Thoracic aorta (tissue), 2 donors: ENCODE results near the gene C3orf20. TPM values are rescaled to one million over a fixed set of nuclear protein-coding genes. Genes with fewer than 3 reads are reported as not detected.

ENCODE experiments used
- ATAC-seq: fragments of 150-250 bp; one replicate; pipeline ENCODE4 v1.8.0; 2017; ENCODE audit warnings: low read depth; ENCODE audit not compliant: insufficient number of reproducible peaks, low FRiP score
- DNase-seq: peaks from one replicate; pipeline ENCODE4 v3.0.0-alpha.2; 2020; ENCODE audit warnings: low spot score
- H3K27ac ChIP-seq, 2 donors: fragments of 200-600 bp; sonication (generic); 1 replicate in 1 of 2; 2 replicates in 1 of 2; pipeline ENCODE4 v1.5.1; 2016; ENCODE audit warnings: mild to moderate bottlenecking in 2 of 2, moderate library complexity in 2 of 2
- H3K27me3 ChIP-seq: fragments of 200-600 bp; sonication (generic); replicated peaks from 2 replicates; pipeline ENCODE4 v1.6.0; 2016; ENCODE audit warnings: mild to moderate bottlenecking; ENCODE audit not compliant: insufficient read depth
- H3K36me3 ChIP-seq: fragments of 200-600 bp; sonication (generic); one replicate; pipeline ENCODE4 v1.5.1; 2016
- H3K4me1 ChIP-seq, 2 donors: fragments of 200-600 bp; sonication (generic); 1 replicate in 1 of 2; 2 replicates in 1 of 2; pipeline versions ENCODE4 v1.5.1 to v1.6.0; 2016; ENCODE audit warnings: low read depth in 2 of 2, mild to moderate bottlenecking in 1 of 2; ENCODE audit not compliant: control insufficient read depth in 1 of 2
- H3K4me3 ChIP-seq: fragments of 200-600 bp; sonication (generic); 2 replicates; pipeline ENCODE4 v1.5.1; 2016; ENCODE audit warnings: mild to moderate bottlenecking
- H3K9me3 ChIP-seq: fragments of 200-600 bp; sonication (generic); 2 replicates; pipeline ENCODE4 v1.5.1; 2016
- CTCF ChIP-seq: fragments of 200-600 bp; sonication (generic); IDR thresholded peaks from one replicate; pipeline ENCODE4 v1.5.1; 2019; ENCODE audit warnings: antibody characterized with exemption
- total RNA-seq, 2 donors: library from RNA; depleted of rRNA; stranded (reverse); fragments of >200 nt; gene quantifications; one replicate each; pipeline versions ENCODE4 v1.1.0 to v1.2.3, GENCODE V29; 2016

C3orf20 gene
- total RNA-seq, 2 donors from 2014 or later = not detected

- H3K36me3 ChIP-seq = no peaks in the 10 kb centered on the region
- H3K27me3 ChIP-seq = no peaks in the 10 kb centered on the region
- H3K4me3 ChIP-seq = no peak overlapping the region
- ATAC-seq (no peak), DNase-seq (no peak)
- H3K9me3 ChIP-seq = no peaks in the 10 kb centered on the region
- no peak overlapping the region for H3K27ac ChIP-seq
- no peaks in the 10 kb centered on the region for H3K4me1 ChIP-seq
- TF ChIP-seq CTCF = no peak
Measured at GRCh38 chr3:14634763-14635400, 40.1 kb upstream of the C3orf20 start.

GRCh38 chr3:14636496-14637087, 38.3 kb upstream of the C3orf20 start:
- Histone ChIP-seq H3K27me3 (peaks cover 11% of the 10 kb centered on the region), H3K27ac (no peak overlapping the region), H3K4me1 (no peaks in the 10 kb centered on the region), H3K36me3 (no peaks in the 10 kb centered on the region), H3K9me3 (no peaks in the 10 kb centered on the region), H3K4me3 (no peak overlapping the region)
- no peak for ATAC-seq
- DNase-seq = no peak
- no peak for TF ChIP-seq CTCF

DNA sequence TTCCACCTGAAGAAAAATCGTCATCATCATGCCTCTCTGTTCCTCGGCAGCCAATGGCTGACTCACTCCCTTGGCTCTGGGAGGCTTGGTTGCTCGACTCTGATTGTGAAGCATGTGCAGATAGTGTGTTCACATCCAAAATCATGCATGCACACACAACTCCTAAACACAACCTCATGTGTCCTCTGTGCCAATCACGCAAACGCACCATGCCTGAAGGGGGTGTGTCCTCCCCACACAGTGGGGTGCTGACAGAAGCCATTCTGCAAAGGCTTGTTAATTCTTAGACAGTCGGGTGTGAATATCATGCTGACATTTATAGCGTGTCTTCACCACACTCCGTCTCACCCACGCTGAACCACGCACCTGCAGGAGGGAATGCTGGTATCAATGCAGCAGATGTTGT, 34.8 kb upstream of the C3orf20 start:
- H3K4me1 ChIP-seq = no peaks in the 10 kb centered on the region
- H3K4me3 ChIP-seq = no peak overlapping the region
- peaks cover 11% of the 10 kb centered on the region for H3K27me3 ChIP-seq
- H3K27ac ChIP-seq = no peak overlapping the region
- TF ChIP-seq CTCF = no peak
- no peaks in the 10 kb centered on the region for H3K9me3 ChIP-seq
- no peaks in the 10 kb centered on the region for H3K36me3 ChIP-seq
- no peak for DNase-seq
- no peak for ATAC-seq

DNA sequence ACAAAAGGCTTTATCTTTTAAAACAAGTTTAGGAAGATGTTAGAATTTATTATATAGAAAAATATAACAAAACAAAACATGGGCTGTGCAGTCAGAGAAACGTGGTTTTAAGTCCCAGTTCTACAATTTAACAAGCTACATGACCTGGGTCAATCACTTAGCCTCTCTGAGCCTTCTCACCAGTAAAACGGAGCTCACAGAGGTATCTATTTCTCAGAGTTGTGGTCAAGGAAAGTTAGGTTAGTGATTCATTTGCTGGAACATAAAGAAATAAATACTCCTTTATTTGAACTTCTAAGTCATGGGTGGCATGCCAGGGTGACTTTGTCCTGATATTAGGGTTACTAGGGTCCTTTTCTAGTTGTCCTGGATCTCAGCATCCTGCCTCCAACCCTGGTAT, 34.2 kb upstream of the C3orf20 start:
- H3K27me3 ChIP-seq = peaks cover 11% of the 10 kb centered on the region
- no peak overlapping the region for H3K4me3 ChIP-seq
- no peaks in the 10 kb centered on the region for H3K9me3 ChIP-seq
- no peak overlapping the region for H3K27ac ChIP-seq
- no peak for DNase-seq
- no peaks in the 10 kb centered on the region for H3K4me1 ChIP-seq
- H3K36me3 ChIP-seq = no peaks in the 10 kb centered on the region
- TF ChIP-seq CTCF = no peak
- no peak for ATAC-seq

DNA sequence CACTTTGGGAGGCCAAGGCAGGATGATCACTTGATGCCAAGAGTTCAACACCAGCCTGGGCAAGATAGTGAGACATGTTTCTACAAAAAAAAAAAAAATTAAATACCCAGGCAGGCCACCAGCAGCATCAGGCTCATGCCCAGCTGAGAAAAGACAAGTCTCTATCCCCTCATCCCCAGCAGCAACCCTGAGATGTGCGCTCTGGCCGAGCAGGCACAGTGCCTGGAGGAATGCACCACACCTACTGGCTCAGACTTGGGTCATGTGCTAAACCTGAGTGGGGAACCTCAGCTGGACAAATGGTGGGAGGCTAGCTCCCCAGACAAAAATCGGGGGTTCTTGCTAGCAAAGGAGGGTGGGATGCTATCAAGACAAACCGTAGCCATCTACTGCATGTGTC, 33.6 kb upstream of the C3orf20 start:
- Histone ChIP-seq H3K36me3 (no peaks in the 10 kb centered on the region), H3K27ac (no peak overlapping the region), H3K9me3 (no peaks in the 10 kb centered on the region), H3K4me1 (no peaks in the 10 kb centered on the region), H3K27me3 (peaks cover 11% of the 10 kb centered on the region), H3K4me3 (no peak overlapping the region)
- no peak for DNase-seq
- TF ChIP-seq CTCF = no peak
- ATAC-seq = no peak
